Spleen (tissue), 7 donors: Measurements from ENCODE around the gene FILIP1L.

ENCODE experiments used
- POLR2A ChIP-seq, 3 donors: fragments of 450-650 bp; IDR thresholded peaks; one replicate each; pipeline ENCODE4 v1.5.1; 2017; ENCODE audit warnings: antibody characterized with exemption in 3 of 3, mild to moderate bottlenecking in 1 of 3
- POLR2AphosphoS5 ChIP-seq, 3 donors: sonication (generic); formaldehyde crosslinking; IDR thresholded peaks; one replicate each; pipeline ENCODE4 v1.5.1; 2017; ENCODE audit warnings: antibody characterized with exemption in 3 of 3
- TF ChIP-seq, protein P1 (sequence below), 11 experiments: fragments of 200-600 bp in 7 of 11; fragments of 450-650 bp in 4 of 11; sonication (generic) in 4 of 11; IDR thresholded peaks in 8 of 11; conservative IDR thresholded peaks in 3 of 11; 1 replicate in 7 of 11; 2 replicates in 4 of 11; pipeline versions ENCODE4 v1.4.0 to v1.8.0; 2016 to 2021; ENCODE audit warnings: antibody characterized with exemption in 11 of 11, inconsistent platforms in 4 of 11, mild to moderate bottlenecking in 1 of 11
- donor health status: DM: no; HTN: no; CAD: no; lungs with moderate emphysema.
- donor health status: DM: no; HTN: no; CAD: no.
- donor health status: DM: no; HTN: no; CAD: no.

- TF ChIP-seq POLR2A (IDR thresholded peaks at IDR 0.05) (no peak), POLR2AphosphoS5 (IDR thresholded peaks at IDR 0.05) (no peak)
- TF ChIP-seq, protein P1, sequence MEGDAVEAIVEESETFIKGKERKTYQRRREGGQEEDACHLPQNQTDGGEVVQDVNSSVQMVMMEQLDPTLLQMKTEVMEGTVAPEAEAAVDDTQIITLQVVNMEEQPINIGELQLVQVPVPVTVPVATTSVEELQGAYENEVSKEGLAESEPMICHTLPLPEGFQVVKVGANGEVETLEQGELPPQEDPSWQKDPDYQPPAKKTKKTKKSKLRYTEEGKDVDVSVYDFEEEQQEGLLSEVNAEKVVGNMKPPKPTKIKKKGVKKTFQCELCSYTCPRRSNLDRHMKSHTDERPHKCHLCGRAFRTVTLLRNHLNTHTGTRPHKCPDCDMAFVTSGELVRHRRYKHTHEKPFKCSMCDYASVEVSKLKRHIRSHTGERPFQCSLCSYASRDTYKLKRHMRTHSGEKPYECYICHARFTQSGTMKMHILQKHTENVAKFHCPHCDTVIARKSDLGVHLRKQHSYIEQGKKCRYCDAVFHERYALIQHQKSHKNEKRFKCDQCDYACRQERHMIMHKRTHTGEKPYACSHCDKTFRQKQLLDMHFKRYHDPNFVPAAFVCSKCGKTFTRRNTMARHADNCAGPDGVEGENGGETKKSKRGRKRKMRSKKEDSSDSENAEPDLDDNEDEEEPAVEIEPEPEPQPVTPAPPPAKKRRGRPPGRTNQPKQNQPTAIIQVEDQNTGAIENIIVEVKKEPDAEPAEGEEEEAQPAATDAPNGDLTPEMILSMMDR (IDR thresholded peaks at IDR 0.05 in 8 of 11, conservative IDR thresholded peaks at IDR 0.05 in 3 of 11), result no peak
Measured at GRCh38 chr3:99862208-99862607, 252.1 kb downstream of the FILIP1L start.
